Vagina (tissue), 2 donors: ENCODE results near the gene TLCD3A.

Experiments used
- CTCF ChIP-seq, 3 experiments: fragments of 450-650 bp in 2 of 3; fragments of 200-600 bp in 1 of 3; sonication (generic) in 1 of 3; IDR thresholded peaks; one replicate each; pipeline ENCODE4 v1.5.1; 2017 to 2019; ENCODE audit warnings: antibody characterized with exemption in 3 of 3, mild to moderate bottlenecking in 2 of 3, moderate library complexity in 2 of 3
- POLR2A ChIP-seq, 2 donors: fragments of 450-650 bp; IDR thresholded peaks; one replicate each; pipeline ENCODE4 v1.6.1; 2017; ENCODE audit warnings: antibody characterized with exemption in 2 of 2, mild to moderate bottlenecking in 2 of 2, moderate library complexity in 2 of 2
- POLR2AphosphoS5 ChIP-seq, 2 donors: sonication (generic); formaldehyde crosslinking; IDR thresholded peaks; one replicate each; pipeline ENCODE4 v1.9.0; 2017; ENCODE audit warnings: antibody characterized with exemption in 2 of 2, mild to moderate bottlenecking in 2 of 2, low read depth in 1 of 2; ENCODE audit not compliant: insufficient read depth in 1 of 2

GRCh38 chr17:708132-708531 is 24.3 kb upstream of the TLCD3A start:
- no peak for TF ChIP-seq POLR2A (IDR thresholded peaks at IDR 0.05)
- TF ChIP-seq CTCF (IDR thresholded peaks at IDR 0.05), result no peak
- no peak for TF ChIP-seq POLR2AphosphoS5 (IDR thresholded peaks at IDR 0.05; ENCODE audit: insufficient read depth in 1 of 2, low read depth in 1 of 2)
